HG02885 (cell line): Measurements from ENCODE around the gene ATP11A.

ENCODE experiments used
- ATAC-seq: cut with Tn5 transposase; IDR thresholded peaks from one replicate; pipeline ENCODE4 v1.9.1; 2021; ENCODE audit warnings: mild to moderate bottlenecking; ENCODE audit not compliant: unreplicated experiment, poor library complexity

ATP11A gene

GRCh38 chr13:112735791-112736190 lies 46.0 kb downstream of the ATP11A start:
- ATAC-seq, result no peak

GRCh38 chr13:112737294-112737693 lies 47.5 kb downstream of the ATP11A start:
- no peak for ATAC-seq

DNA sequence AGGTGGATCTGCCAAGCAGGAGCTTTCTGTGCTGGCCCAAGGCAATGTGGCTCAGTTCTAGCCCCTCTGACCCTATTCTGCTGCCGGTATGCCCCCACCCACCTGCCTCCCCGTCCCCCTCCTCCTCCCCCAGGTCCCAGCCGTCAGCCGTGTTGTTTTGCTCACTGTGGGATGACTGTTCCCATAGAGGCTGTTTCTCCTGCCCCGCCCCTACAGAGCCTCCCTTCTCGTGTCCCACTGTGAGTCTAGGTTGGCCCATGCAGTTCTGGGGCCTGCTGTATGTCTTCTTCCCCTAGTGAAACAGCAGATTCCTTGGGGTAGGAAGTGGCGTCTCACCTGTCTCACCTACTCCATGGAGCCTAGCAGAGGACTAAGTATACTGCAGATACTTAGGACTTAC lies 48.8 kb downstream of the ATP11A start:
- ATAC-seq, result no peak

- ATAC-seq, result no peak
These were observed 50.8 kb downstream of the ATP11A start for GRCh38 chr13:112740502-112741131.

DNA sequence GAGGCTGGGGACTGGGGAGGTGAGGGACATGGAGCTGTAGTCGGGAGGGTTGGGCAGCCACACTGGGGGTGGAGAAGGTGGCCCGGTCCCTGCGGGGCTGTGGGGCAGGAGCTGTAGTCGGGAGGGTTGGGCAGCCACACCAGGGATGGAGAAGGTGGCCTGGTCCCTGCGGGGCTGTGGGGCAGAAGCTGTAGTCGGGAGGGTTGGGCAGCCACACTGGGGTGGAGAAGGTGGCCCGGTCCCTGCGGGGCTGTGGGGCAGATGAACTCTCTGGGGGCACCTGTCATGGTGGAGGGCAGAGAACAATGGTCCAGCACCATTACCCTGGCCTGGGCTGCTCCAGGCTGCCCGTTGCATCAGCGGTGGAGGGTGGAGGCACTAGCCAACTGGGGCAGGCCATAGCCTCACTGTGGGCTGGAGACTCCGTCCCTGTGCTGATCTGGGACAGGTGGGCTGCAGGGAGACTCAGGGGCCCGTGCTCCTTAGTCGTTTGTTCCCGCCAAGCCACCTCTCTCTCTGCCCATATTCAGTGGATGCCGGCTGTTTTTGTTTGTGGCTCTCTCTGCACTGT lies 51.4 kb downstream of the ATP11A start:
- ATAC-seq, result no peak

GRCh38 chr13:112741835-112742570 lies 52.2 kb downstream of the ATP11A start:
- ATAC-seq, result no peak

GRCh38 chr13:112742583-112742982 lies 52.7 kb downstream of the ATP11A start:
- ATAC-seq, result no peak

- no peak for ATAC-seq
These were observed 53.8 kb downstream of the ATP11A start for GRCh38 chr13:112743451-112744167.

GRCh38 chr13:112744168-112745021 lies 54.6 kb downstream of the ATP11A start:
- no peak for ATAC-seq

DNA sequence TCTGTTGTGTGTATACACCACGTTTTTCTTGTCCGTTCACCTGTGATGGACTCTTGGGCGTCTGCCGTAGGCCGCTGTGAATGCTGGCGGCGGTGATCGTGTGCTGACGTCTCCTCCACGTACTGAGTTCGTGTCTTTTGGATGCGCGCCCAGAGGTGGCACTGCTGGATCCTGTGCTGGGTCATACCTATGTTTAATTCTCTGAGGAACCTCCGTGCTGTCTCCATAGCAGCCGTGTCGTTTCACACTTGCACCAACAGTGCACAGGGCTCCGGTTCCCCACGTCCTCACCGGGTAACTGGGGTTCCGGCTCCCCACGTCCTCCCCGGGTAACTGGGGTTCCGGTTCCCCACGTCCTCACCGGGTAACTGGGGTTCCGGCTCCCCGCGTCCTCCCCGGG lies 56.2 kb downstream of the ATP11A start:
- no peak for ATAC-seq

- ATAC-seq, result no peak
These were observed 57.4 kb downstream of the ATP11A start for GRCh38 chr13:112747256-112747655.

- ATAC-seq, result no peak
These were observed 59.3 kb downstream of the ATP11A start for GRCh38 chr13:112748947-112749735.

- ATAC-seq, result no peak
These were observed 60.7 kb downstream of the ATP11A start for GRCh38 chr13:112750570-112750969.

- no peak for ATAC-seq
These were observed 61.8 kb downstream of the ATP11A start for GRCh38 chr13:112751617-112752016.

DNA sequence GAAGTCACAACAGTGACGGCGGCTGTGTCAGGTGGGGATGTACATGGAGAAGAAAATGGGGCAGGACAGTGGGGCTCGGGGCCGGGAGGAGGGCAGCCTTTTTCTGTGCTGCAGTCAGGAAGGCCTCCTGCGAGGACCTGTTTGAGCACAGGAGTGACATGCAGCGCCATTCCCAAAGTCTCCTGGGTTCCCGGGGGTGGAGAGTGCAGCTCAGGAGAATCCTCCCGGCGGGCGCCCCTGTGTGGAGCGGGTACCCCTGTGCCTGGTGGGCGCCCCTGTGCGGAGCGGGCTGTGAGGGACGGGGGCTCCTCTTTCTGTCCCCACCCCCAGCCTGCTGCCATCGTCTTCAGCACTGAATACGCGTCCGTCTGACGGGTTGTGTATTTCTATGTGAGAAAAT lies 62.4 kb downstream of the ATP11A start:
- ATAC-seq, result no peak

DNA sequence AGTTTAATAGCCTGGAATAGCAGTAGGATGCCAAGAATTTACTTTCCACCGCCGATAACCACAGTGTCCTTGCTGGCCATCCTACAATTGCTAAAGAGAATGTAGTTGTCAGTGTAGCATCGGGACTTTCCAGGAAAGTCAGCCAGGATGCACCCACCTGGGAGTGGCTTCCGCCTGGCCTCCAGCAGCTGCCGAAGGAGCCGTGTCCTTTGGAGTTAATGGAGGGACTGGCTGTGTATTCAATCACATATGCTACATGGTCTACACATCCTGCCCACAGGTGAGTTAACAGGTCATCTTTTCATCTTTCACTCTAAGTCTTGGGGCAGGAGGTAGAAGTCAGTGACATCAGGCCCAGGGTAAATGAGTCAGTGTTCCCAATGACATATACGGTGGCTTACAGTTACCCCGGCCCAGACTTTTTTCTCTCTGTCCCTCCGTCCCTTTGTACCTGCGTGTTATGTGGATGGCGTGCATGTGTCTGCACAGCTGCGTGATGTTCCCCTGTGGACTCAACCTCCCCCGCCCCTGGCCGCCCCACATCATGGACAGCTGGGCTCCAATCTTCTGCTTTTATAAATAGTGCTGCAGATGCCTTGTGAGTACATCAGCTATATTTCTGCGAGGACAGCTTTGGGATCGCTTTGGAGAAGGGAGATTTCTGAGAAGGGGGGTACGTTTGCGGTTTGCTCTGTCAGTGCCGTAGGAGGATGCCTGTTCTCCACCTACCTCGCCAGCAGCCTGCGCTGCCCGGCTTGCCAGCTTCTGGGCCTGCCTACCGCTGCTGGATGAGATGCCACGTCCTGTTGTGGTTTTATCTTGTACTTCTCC lies 63.1 kb downstream of the ATP11A start:
- ATAC-seq, result no peak

GRCh38 chr13:112753833-112754232 lies 64.0 kb downstream of the ATP11A start:
- ATAC-seq, result no peak

DNA sequence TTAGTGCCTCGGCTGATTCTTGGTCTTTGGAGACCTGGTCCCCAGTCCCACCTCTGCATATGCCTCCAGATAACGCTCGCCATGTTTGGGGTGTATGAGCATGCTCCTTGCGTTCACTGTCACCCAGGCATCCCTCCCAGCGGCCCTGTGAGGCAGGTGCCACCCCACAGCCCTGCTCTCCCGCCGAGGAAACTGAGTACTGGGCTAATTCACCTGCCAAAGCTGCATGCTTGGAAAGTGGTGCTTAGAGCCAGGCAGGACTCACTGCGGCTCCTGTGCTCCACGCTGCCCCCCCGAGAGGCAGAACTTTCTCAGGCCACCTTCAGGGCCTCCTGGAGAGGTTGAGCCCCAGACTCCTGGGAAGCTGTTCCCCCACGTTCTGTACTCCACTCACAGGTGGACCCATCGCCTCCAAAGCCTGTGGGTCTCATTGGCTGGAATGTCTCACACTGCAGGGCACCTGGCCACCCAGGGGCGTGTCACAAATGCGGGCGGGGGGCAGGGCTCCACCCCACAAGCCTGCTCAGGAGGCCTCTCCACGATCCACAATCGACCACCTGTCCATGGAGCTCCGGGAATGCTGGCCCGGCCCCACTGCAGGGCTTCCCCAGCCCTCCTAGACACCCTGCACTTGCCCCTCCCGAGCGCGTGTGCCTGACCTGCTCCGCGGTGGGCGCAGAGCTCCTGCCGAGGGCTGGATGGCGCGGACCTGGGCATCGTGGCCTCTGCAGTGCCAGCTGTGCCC lies 64.6 kb downstream of the ATP11A start:
- ATAC-seq, result no peak
